H1 (cell line): Measurements from ENCODE around the gene ITPR1.

ENCODE experiments used
- ATF3 ChIP-seq: IDR thresholded peaks from 2 replicates; pipeline ENCODE4 v1.6.1; 2011; ENCODE audit warnings: low read depth, mild to moderate bottlenecking, low read length; ENCODE audit not compliant: insufficient read depth
- CREB1 ChIP-seq: IDR thresholded peaks from 2 replicates; pipeline ENCODE4 v1.6.1; 2012; ENCODE audit warnings: inconsistent platforms
- CTCF ChIP-seq, 3 experiments: IDR thresholded peaks; 1 replicate in 2 of 3; 2 replicates in 1 of 3; pipeline versions ENCODE4 v1.5.1 to v1.6.1; 2011; ENCODE audit warnings: low read length in 3 of 3, mild to moderate bottlenecking in 3 of 3, inconsistent platforms in 2 of 3, low read depth in 1 of 3, moderate library complexity in 1 of 3; ENCODE audit not compliant: insufficient read depth in 1 of 3; ENCODE audit errors: control extremely low read depth in 1 of 3
- EP300 ChIP-seq, 2 experiments: IDR thresholded peaks; 1 replicate in 1 of 2; 2 replicates in 1 of 2; pipeline ENCODE4 v1.6.1; 2011 to 2012; ENCODE audit warnings: low read depth in 2 of 2, low read length in 2 of 2, mild to moderate bottlenecking in 2 of 2, borderline replicate concordance in 1 of 2, inconsistent platforms in 1 of 2, moderate library complexity in 1 of 2
- EZH2 ChIP-seq: fragments of 200-600 bp; sonication (generic); IDR thresholded peaks from 2 replicates; pipeline ENCODE4 v1.7.1; 2012; ENCODE audit warnings: low read depth, mild to moderate bottlenecking, moderate library complexity, low read length, inconsistent platforms; ENCODE audit not compliant: severe bottlenecking
- POLR2AphosphoS5 ChIP-seq: IDR thresholded peaks from 2 replicates; pipeline ENCODE4 v1.6.1; 2011; ENCODE audit warnings: low read depth, low read length
- SIN3A ChIP-seq, 2 experiments: IDR thresholded peaks in 1 of 2; conservative IDR thresholded peaks in 1 of 2; 2 replicates each; pipeline ENCODE4 v1.6.1; 2011 to 2012; ENCODE audit warnings: low read length in 2 of 2, improper control_type of control experiment in 1 of 2, low read depth in 1 of 2, mild to moderate bottlenecking in 1 of 2

- TF ChIP-seq EP300 (IDR thresholded peaks at IDR 0.05; ENCODE audit: borderline replicate concordance in 1 of 2, low read depth in 2 of 2, low read length in 2 of 2) (no peak), CTCF (IDR thresholded peaks at IDR 0.05; ENCODE audit: control extremely low read depth in 1 of 3, insufficient read depth in 1 of 3, low read depth in 1 of 3, low read length in 3 of 3) (no peak), ATF3 (no peak), SIN3A (conservative IDR thresholded peaks at IDR 0.05 in 1 of 2, IDR thresholded peaks at IDR 0.05 in 1 of 2; ENCODE audit: low read depth in 1 of 2, low read length in 2 of 2) (no peak), CREB1 (no peak), EZH2 (no peak), POLR2AphosphoS5 (no peak)
Measured at GRCh38 chr3:4627651-4628375, 134.7 kb downstream of the ITPR1 start.
